Stomach smooth muscle (tissue), 2 donors: ENCODE measurements around the gene MYO1B.

Source experiments
- H3K27ac ChIP-seq: one replicate; pipeline ENCODE4 v1.7.0; 2013; ENCODE audit warnings: mild to moderate bottlenecking, low read length, inconsistent platforms
- H3K27me3 ChIP-seq, 2 donors: one replicate each; pipeline ENCODE4 v1.7.0; 2013; ENCODE audit warnings: low read length in 2 of 2; ENCODE audit not compliant: insufficient read depth in 2 of 2, control insufficient read depth in 1 of 2
- H3K36me3 ChIP-seq, 2 donors: one replicate each; pipeline ENCODE4 v1.7.0; 2013; ENCODE audit warnings: low read length in 2 of 2; ENCODE audit not compliant: control insufficient read depth in 2 of 2, insufficient read depth in 2 of 2
- H3K4me1 ChIP-seq: one replicate; pipeline ENCODE4 v1.7.0; 2013; ENCODE audit warnings: low read length; ENCODE audit not compliant: control insufficient read depth, insufficient read depth
- H3K4me3 ChIP-seq, 2 donors: one replicate each; pipeline ENCODE4 v1.7.0; 2013; ENCODE audit warnings: low read length in 2 of 2
- H3K9ac ChIP-seq, 2 donors: one replicate each; pipeline ENCODE4 v1.7.0; 2013; ENCODE audit warnings: low read length in 2 of 2, mild to moderate bottlenecking in 1 of 2
- H3K9me3 ChIP-seq, 2 donors: one replicate each; pipeline ENCODE4 v1.7.0; 2013; ENCODE audit warnings: low read length in 2 of 2; ENCODE audit not compliant: control insufficient read depth in 2 of 2
- donor health status: healthy.
- donor health status: Pancreatic carcinoma.

MYO1B gene

DNA sequence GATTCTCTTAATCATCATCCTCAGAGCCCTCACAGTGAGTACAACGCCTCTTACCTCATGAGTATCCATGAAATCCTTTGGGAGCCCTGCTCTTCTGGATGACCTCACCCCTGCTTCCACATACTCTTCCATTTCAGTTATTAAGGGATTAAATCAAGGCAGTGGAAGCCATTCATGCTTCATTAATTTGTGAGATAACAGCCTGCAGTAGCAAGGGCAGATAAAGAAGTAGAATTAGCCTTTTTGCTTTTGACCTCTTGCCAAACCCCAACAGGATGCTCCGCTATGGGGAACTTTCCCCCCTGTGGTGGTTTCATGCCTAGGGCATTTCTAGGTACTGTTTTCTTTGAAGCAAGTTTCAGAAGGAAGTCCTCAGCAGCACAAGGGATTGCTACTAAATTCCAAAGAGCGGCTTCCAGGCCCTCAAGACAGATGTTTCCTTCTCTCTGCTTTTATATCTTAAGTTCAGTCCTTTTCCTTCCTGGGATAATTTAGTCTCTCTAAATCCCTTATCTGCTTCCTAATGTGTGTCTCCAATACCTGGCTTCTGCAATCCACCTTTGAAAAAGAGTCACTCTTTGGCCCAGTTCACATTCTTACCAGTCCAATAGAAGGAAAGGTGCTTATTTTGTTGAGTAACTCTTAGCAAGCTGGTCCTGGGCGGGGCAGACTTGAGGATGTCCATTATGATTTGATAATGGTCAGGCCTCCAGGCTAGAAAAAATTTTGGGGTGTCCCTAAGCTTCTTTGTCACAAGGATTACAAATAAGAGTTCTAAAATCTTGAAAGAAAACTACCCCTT lies 76.9 kb downstream of the MYO1B start:
- Histone ChIP-seq H3K9me3 (no peaks in the 10 kb centered on the region), H3K36me3 (no peaks in the 10 kb centered on the region), H3K27me3 (no peaks in the 10 kb centered on the region), H3K27ac (no peak overlapping the region), H3K9ac (no peak overlapping the region), H3K4me1 (no peaks in the 10 kb centered on the region), H3K4me3 (no peak overlapping the region)

DNA sequence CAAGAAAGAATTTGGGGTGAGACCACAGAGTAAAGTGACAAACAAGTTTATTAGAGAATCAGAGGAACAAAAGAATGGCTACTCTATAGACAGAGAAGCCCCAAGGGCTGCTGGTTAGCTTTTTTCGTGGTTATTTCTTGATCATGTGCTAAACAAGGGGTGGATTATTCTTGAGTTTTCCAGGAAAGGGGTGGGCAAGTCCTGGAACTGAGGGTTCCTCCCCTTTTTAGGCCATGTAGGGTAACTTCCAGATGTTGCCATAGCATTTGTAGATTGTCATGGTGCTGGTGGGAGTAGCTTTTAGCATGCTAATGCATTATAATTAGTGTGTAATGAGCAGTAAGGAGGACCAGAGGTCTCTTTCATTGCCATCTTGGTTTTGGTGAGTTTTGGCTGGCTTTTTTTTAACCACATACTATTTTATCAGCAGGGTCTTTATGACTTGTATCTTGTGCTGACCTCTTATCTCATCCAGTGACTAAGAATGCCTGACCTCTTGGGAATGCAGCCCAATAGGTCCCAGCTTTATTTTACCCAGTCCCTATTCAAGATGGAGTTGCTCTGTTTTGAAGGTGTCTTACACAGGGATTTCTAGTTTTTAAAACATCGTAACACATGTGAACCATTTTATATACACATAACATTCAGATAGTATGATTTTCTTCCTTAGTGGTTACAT lies 77.8 kb downstream of the MYO1B start:
- H3K9ac ChIP-seq, result no peak overlapping the region
- H3K27ac ChIP-seq, result no peak overlapping the region
- H3K9me3 ChIP-seq, result no peaks in the 10 kb centered on the region
- H3K27me3 ChIP-seq, result no peaks in the 10 kb centered on the region
- no peak overlapping the region for H3K4me3 ChIP-seq
- no peaks in the 10 kb centered on the region for H3K4me1 ChIP-seq
- H3K36me3 ChIP-seq, result no peaks in the 10 kb centered on the region

DNA sequence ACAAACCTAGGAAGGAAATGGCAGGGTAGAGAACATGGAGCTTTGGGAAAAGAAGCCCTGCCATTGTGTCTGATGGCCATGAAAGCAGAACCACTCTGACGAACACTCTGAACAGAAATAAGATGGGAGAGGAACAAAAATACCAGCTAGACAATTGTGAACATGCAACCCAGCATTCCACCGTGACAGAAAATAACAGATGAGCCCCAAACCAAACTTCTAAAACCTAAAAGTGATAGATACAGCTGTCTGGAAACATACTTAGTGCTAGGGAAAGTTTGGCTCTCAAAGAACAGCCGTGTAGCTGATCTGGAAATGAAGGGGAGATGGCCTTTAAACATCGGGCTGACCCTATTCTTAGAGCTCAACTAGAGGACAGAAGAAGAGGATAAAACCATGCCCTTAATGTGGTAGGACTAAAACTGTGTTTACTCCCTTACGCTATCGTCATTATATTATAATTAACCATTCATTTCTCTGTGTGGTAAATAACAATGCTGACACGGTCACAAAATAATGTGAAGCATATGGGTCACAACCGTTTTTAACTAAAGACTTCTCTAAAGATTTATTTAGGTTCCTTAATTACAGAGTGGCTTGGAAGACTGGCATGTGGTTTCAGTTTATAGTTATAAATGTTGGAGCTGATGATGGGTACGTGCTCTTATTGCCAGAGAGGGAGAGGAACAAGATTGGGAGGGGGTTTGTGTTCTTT lies 80.6 kb downstream of the MYO1B start:
- H3K27me3 ChIP-seq, result no peaks in the 10 kb centered on the region
- no peaks in the 10 kb centered on the region for H3K4me1 ChIP-seq
- no peak overlapping the region for H3K9ac ChIP-seq
- no peaks in the 10 kb centered on the region for H3K36me3 ChIP-seq
- H3K9me3 ChIP-seq, result no peaks in the 10 kb centered on the region
- H3K4me3 ChIP-seq, result no peak overlapping the region
- no peak overlapping the region for H3K27ac ChIP-seq

DNA sequence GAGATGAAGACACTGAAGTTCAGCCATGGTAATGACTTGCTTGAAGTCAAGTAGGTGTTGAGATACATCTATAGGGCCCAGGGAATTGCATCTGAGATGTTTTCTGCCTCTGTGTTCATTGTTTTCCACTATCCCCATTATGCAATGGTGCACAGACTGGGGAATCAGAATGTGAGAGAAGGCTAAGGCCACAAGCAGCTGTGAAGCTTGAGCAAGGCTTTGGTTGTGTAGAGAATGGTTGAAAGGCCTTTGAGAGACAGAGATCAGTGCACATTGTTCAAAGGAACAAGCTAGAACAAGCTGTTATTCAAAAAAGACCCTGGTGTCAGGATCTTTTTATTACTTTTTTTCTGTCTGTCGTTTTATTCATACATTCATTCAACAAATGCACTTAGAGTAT lies 82.3 kb downstream of the MYO1B start:
- Histone ChIP-seq H3K27ac (no peak overlapping the region), H3K9ac (no peak overlapping the region), H3K36me3 (no peaks in the 10 kb centered on the region), H3K4me1 (no peaks in the 10 kb centered on the region), H3K9me3 (no peaks in the 10 kb centered on the region), H3K27me3 (no peaks in the 10 kb centered on the region), H3K4me3 (no peak overlapping the region)

DNA sequence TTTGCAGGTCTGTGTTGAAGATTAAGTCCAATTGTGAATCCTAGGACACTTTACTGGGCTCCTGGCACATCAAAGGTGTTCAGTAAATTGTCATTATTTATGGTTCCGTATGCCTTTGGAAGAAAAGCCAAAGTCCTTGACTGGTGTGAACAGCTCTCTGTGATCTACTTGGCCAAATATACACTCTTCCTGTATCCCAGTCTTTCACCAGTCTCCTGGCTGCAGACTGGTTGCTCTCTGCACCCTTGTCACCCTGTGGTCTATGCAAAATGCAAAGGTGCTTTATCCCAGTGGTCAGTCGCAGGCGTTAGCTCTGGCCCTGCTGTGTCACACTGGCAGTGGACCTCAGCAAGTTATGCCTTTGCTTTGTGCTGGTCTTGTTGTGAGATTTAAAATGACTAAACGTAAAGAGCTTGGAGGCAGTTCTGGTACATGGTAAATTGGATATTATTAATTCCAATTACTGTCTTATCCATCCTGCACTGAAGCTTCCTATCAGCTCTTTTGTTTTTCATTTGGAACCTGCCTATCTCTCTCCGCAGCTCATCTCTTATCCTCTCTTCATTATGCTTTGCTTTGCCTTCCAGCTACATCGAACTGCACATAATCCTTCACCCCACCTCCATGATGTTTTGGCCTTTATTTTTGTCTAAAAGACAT lies 83.1 kb downstream of the MYO1B start:
- no peaks in the 10 kb centered on the region for H3K9me3 ChIP-seq
- H3K4me1 ChIP-seq, result no peaks in the 10 kb centered on the region
- no peaks in the 10 kb centered on the region for H3K27me3 ChIP-seq
- no peak overlapping the region for H3K27ac ChIP-seq
- H3K4me3 ChIP-seq, result no peak overlapping the region
- H3K9ac ChIP-seq, result no peak overlapping the region
- H3K36me3 ChIP-seq, result no peaks in the 10 kb centered on the region

DNA sequence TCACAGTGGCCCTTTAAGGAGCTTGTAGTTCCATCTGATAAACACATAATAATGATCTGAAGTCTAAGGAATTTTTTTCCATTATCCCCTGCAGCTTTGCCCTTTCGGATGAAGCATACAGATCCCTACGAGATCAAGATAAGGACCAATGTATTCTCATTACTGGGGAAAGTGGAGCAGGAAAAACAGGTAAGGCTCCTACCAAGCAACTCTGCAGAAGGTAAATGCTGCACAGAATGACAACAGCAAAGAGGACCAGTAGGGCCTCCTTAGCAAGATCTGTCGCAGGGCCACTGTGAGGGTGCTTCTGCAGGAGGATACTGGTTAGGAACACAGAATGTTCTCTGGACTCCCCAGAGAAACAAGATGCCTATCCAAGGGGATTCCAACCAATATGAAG lies 84.6 kb downstream of the MYO1B start:
- no peak overlapping the region for H3K27ac ChIP-seq
- no peak overlapping the region for H3K9ac ChIP-seq
- H3K4me1 ChIP-seq, result no peaks in the 10 kb centered on the region
- H3K4me3 ChIP-seq, result no peak overlapping the region
- no peaks in the 10 kb centered on the region for H3K9me3 ChIP-seq
- no peaks in the 10 kb centered on the region for H3K27me3 ChIP-seq
- H3K36me3 ChIP-seq, result no peaks in the 10 kb centered on the region

DNA sequence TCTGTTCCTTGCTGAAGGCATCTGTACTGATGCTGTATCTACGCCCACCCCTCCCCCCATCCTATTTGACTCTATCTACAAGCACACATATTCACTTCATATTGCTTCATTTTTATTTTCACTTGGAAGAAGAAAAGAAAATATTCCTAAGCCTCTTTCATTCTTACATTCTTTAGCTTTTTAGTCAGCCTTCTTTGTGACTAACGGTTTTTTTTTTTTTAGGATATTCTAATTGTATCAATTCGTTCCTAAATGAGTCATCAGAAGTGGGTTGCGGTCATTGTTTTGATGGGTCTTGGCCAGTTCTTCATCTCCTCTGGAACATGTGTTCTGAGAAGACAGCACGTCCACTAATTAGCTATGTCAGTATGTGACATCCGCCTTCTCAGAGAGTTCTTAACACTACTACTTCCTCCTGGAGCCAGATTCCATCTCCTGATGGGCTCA lies 88.7 kb downstream of the MYO1B start:
- Histone ChIP-seq H3K27ac (no peak overlapping the region), H3K9me3 (no peaks in the 10 kb centered on the region), H3K27me3 (no peaks in the 10 kb centered on the region), H3K4me3 (no peak overlapping the region), H3K36me3 (no peaks in the 10 kb centered on the region), H3K4me1 (no peaks in the 10 kb centered on the region), H3K9ac (no peak overlapping the region)

DNA sequence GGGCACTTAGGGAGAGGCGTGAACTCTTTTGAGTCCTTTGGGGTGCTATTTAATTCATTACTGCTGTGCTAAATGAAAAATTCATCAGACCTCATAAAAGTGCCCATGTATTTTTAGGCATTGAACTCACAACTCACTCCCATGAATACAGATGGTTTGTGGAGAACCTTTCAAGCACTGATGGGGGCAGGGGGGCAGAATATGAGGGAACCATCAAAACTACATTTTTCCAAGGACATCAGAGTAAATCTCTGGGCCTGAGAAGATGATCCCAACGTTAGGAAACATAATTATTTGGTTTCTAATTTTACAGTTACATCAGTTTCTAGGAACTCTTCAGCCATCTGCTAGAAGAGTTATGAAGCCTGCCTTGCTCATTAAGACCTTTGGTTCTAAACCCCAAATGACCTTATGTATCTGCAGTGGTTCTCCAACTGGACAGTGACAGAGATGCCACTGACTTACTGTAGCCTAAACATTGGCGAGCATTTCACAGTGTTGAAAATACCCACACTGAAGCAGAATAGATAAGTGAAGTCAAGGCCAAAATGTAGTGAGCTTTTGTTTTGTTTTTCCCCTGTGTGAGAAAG lies 90.8 kb downstream of the MYO1B start:
- Histone ChIP-seq H3K27me3 (no peaks in the 10 kb centered on the region), H3K9ac (no peak overlapping the region), H3K36me3 (no peaks in the 10 kb centered on the region), H3K27ac (no peak overlapping the region), H3K9me3 (no peaks in the 10 kb centered on the region), H3K4me3 (no peak overlapping the region), H3K4me1 (no peaks in the 10 kb centered on the region)

DNA sequence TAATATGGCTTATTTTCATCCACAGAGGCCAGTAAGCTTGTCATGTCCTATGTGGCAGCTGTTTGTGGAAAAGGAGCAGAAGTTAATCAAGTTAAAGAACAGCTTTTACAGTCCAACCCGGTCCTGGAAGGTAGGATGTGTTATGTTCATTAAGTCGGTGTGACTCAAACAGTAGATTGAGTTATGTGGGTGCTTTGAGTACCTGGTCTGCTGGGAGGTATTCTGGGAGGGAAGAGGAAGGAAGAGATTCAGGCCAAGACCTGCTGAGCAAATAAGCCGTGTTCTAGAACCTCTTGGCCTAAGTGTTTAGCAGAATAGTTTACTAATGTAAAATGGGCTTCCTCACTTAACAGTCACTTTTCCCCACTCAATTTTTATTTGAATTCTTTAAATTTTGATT lies 96.2 kb downstream of the MYO1B start:
- H3K4me1 ChIP-seq, result no peaks in the 10 kb centered on the region
- H3K27ac ChIP-seq, result no peak overlapping the region
- no peaks in the 10 kb centered on the region for H3K9me3 ChIP-seq
- H3K4me3 ChIP-seq, result no peak overlapping the region
- no peaks in the 10 kb centered on the region for H3K27me3 ChIP-seq
- no peak overlapping the region for H3K9ac ChIP-seq
- H3K36me3 ChIP-seq, result no peaks in the 10 kb centered on the region

DNA sequence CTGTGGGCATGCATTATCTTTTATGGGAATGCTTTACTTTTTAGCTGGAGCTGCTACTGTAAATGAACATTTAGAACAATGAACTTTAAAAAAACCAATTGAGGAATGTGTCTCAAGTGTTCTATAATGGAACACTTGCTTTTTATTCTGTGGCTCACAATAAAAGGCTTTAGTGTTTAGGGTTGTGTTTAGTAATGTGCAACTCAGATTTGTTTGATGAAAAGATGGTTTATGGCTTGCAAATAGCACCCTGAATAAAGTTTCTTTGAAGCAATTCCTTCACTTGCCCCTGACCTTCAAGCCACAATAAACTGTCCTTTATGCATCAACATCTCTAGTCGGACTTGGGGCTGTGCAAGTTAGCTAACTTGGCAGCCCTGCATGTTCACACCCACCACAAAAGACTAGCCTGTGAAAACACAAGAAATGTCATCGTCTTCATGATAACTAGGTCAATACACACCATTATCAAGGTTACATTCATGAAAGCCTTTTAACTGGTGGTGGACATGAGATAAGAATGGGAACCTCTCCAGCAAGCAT lies 98.7 kb downstream of the MYO1B start:
- Histone ChIP-seq H3K4me3 (no peak overlapping the region), H3K4me1 (no peaks in the 10 kb centered on the region), H3K36me3 (no peaks in the 10 kb centered on the region), H3K27me3 (no peaks in the 10 kb centered on the region), H3K9ac (no peak overlapping the region), H3K9me3 (no peaks in the 10 kb centered on the region), H3K27ac (no peak overlapping the region)
